Measurements from ENCODE around the gene CNTN1. TPM values are rescaled to one million over a fixed set of nuclear protein-coding genes. Genes with fewer than 3 reads are reported as not detected.

The CNTN1 gene
- total RNA-seq, 1 experiment from 2014 or later = 6.5 TPM

- no peak for TF ChIP-seq CTCF (conservative IDR thresholded peaks at IDR 0.05)
- H3K27ac Mint-ChIP-seq = no peak overlapping the region
Measured at GRCh38 chr12:41032386-41032785, 340.1 kb downstream of the CNTN1 start.

More at GRCh38 chr12:41032386-41032785, 340.1 kb downstream of the CNTN1 start:
- no peaks in the 10 kb centered on the region; a peak in 1 of 5 replicates for H3K9me3 Mint-ChIP-seq
- Histone ChIP-seq H3K9me3 (ENCODE audit: control insufficient read depth, low read depth, low read length) (no peaks in the 10 kb centered on the region), H3K27ac (ENCODE audit: insufficient read length, low read depth, low read length) (no peak overlapping the region), H3K56ac (ENCODE audit: insufficient read length, low read depth, low read length) (no peak overlapping the region), H2BK12ac (ENCODE audit: insufficient read length, low read depth, low read length) (no peak overlapping the region), H3T11ph (ENCODE audit: low read length) (no peak overlapping the region), H2BK15ac (ENCODE audit: low read depth, low read length) (no peak overlapping the region), H3K4ac (ENCODE audit: low read depth, low read length) (no peak overlapping the region), H2BK20ac (ENCODE audit: low read depth, low read length, poor library complexity, severe bottlenecking) (no peak overlapping the region), H3K4me1 (ENCODE audit: insufficient read depth, low read length) (no peaks in the 10 kb centered on the region), H3K23ac (ENCODE audit: insufficient read length, low read depth, low read length) (no peak overlapping the region), H3K79me2 (ENCODE audit: insufficient read depth, low read length) (no peaks in the 10 kb centered on the region), H3K27me3 (ENCODE audit: insufficient read depth, low read length) (no peaks in the 10 kb centered on the region), H2AK5ac (ENCODE audit: insufficient read length, low read length) (no peak overlapping the region), H4K8ac (replicated peaks; ENCODE audit: insufficient read length, low read depth, low read length) (no peak overlapping the region), H4K20me1 (ENCODE audit: control insufficient read depth, insufficient read depth, insufficient read length) (no peaks in the 10 kb centered on the region), H4K91ac (ENCODE audit: insufficient read length, low read depth, low read length) (no peak overlapping the region), H3K14ac (ENCODE audit: insufficient read depth, low read length) (no peak overlapping the region), H2BK120ac (ENCODE audit: low read depth, low read length, poor library complexity, severe bottlenecking) (no peak overlapping the region), H4K5ac (ENCODE audit: insufficient read length, low read depth, low read length) (no peak overlapping the region), H3K79me1 (ENCODE audit: insufficient read depth, low read depth, low read length, poor library complexity, severe bottlenecking) (no peaks in the 10 kb centered on the region), H2BK5ac (ENCODE audit: insufficient read length, low read length) (no peak overlapping the region), H3K23me2 (ENCODE audit: insufficient read length, low read depth, low read length, poor library complexity, severe bottlenecking) (no peaks in the 10 kb centered on the region), H2AFZ (ENCODE audit: low read length) (no peak overlapping the region), H3K4me2 (ENCODE audit: insufficient read depth, insufficient read length, low read length) (no peak overlapping the region), H3K9ac (ENCODE audit: extremely low read depth, insufficient read length, low read length) (no peak overlapping the region), H3K18ac (ENCODE audit: insufficient read length, low read depth, low read length) (no peak overlapping the region)
- no peak for DNase-seq
- no peaks in the 10 kb centered on the region for H3K4me1 Mint-ChIP-seq
- H3K4me3 Mint-ChIP-seq = no peak overlapping the region
- no peaks in the 10 kb centered on the region for H3K27me3 Mint-ChIP-seq (ENCODE audit: low read depth)
- H3K36me3 Mint-ChIP-seq (ENCODE audit: insufficient read depth in 1 of 3, low read depth in 3 of 3) = no peaks in the 10 kb centered on the region

Data from H9 (cell line).